ENCODE results near the gene APLP1. TPM values are rescaled to one million over a fixed set of nuclear protein-coding genes. Genes with fewer than 3 reads are reported as not detected.

APLP1 gene
- total and polyA plus RNA-seq, 5 donors: 18.0 to 33.2 (median 21.4) TPM

DNA sequence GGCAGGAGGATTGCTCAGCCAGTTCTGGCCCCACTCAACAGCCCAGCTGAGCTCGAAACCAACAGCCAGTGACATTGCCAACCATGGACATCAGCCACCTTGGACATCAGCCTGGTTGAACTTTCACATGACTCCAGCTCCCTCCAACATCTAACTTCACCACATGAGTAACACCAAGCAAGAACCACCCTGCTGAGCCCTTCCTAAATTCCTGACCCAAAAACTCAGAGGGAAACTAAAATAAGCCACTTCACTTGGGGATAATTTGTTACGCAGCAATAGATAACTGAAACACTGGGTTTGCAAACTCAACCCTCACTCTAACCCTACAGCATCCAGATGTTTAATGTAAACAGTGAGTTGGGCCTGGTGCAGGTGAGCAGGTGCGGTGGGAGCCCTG lies 57.1 kb downstream of the APLP1 start:
- H3K4me3 ChIP-seq (ENCODE audit: low read length): no peak overlapping the region
- no peaks in the 10 kb centered on the region for H3K9me3 ChIP-seq (ENCODE audit: control insufficient read depth, low read length)
- H3K27ac ChIP-seq (ENCODE audit: low read length): no peak overlapping the region
- H3K27me3 ChIP-seq (ENCODE audit: control insufficient read depth, insufficient read depth): no peaks in the 10 kb centered on the region
- WGBS: 89% methylated on average over 3 of the region's 3 CpGs
- DNase-seq: no peak
- no peaks in the 10 kb centered on the region for H3K4me1 ChIP-seq (ENCODE audit: control insufficient read depth, insufficient read depth, low read length)
- no peak for ATAC-seq
- intact Hi-C loops (cut with DNase I): no loop called here

DNA sequence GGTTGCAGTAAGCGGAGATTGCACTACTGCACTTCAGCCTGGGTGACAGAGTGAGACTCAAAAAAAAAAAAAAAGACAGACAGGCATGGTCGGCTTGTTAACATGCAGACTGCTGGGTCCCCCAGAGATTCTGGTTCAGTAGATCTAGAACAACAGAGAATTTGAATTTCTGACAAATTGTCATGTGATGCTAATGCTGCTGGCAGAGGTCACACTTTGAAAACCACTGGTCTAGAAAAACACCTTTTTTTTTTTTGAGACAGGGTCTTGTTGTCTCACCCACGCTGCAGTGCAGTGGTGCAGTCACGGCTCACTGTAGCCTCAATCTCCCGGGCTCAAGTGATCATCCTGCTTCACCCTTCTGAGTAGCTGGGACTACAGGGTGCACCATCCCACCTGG lies 60.1 kb downstream of the APLP1 start:
- Histone ChIP-seq H3K4me3 (ENCODE audit: low read length) (no peak overlapping the region), H3K4me1 (ENCODE audit: control insufficient read depth, insufficient read depth, low read length) (no peaks in the 10 kb centered on the region), H3K9me3 (ENCODE audit: control insufficient read depth, low read length) (no peaks in the 10 kb centered on the region), H3K27ac (ENCODE audit: low read length) (no peak overlapping the region), H3K27me3 (ENCODE audit: control insufficient read depth, insufficient read depth) (no peaks in the 10 kb centered on the region)
- ATAC-seq (no peak), DNase-seq (no peak)
- 77% methylated on average over 5 of the region's 5 CpGs for WGBS
- intact Hi-C loops (cut with DNase I): no loop called here

Other genes with a start within 250 kb of the APLP1 start
- gene RBM42, start 239.5 kb upstream of the APLP1 start, total RNA-seq: 10 to 100 TPM; 52.0 to 57.9 (median 54.2) TPM
- gene RBM42, start 239.5 kb upstream of the APLP1 start, polyA plus RNA-seq: 50.9 TPM
- gene ETV2, start 226.8 kb upstream of the APLP1 start, total RNA-seq: 1 to 10 TPM in 1 of 4 donors, under 1 TPM in 2, not detected in 1; 0.41 to 1.0 (median 0.59) TPM
- 0.77 TPM for gene ETV2, start 226.8 kb upstream of the APLP1 start, polyA plus RNA-seq
- gene COX6B1, start 220.3 kb upstream of the APLP1 start, total RNA-seq: 1,000 to 10,000 TPM in 3 of 4 donors, 100 to 1,000 TPM in 1; 899 to 1,285 (median 1,111) TPM
- 3,084 TPM for gene COX6B1, start 220.3 kb upstream of the APLP1 start, polyA plus RNA-seq
- not detected for gene UPK1A, start 202.1 kb upstream of the APLP1 start, total RNA-seq
- not detected for gene UPK1A, start 202.1 kb upstream of the APLP1 start, polyA plus RNA-seq
- gene ZBTB32, start 164.0 kb upstream of the APLP1 start, total RNA-seq: not detected
- not detected for gene ZBTB32, start 164.0 kb upstream of the APLP1 start, polyA plus RNA-seq
- gene KMT2B, start 150.6 kb upstream of the APLP1 start, total RNA-seq: 10 to 100 TPM; 14.7 to 19.1 (median 17.8) TPM
- gene KMT2B, start 150.6 kb upstream of the APLP1 start, polyA plus RNA-seq: 13.8 TPM
- gene IGFLR1, start 126.1 kb upstream of the APLP1 start, total RNA-seq: 1 to 10 TPM; 1.8 to 6.3 (median 4.4) TPM
- gene IGFLR1, start 126.1 kb upstream of the APLP1 start, polyA plus RNA-seq: 4.7 TPM
- gene U2AF1L4, start 123.2 kb upstream of the APLP1 start, total RNA-seq: 10 to 100 TPM; 19.6 to 31.3 (median 22.8) TPM
- gene U2AF1L4, start 123.2 kb upstream of the APLP1 start, polyA plus RNA-seq: 32.3 TPM
- gene PSENEN, start 122.9 kb upstream of the APLP1 start, total RNA-seq: 10 to 100 TPM; 40.0 to 50.4 (median 43.8) TPM
- 69.7 TPM for gene PSENEN, start 122.9 kb upstream of the APLP1 start, polyA plus RNA-seq
- gene LIN37, start 120.0 kb upstream of the APLP1 start, total RNA-seq: 10 to 100 TPM in 2 of 4 donors, 1 to 10 TPM in 2; 8.2 to 14.6 (median 10.3) TPM
- gene LIN37, start 120.0 kb upstream of the APLP1 start, polyA plus RNA-seq: 17.9 TPM
- 100 to 1,000 TPM; 107 to 207 (median 148) TPM for gene HSPB6, start 111.5 kb upstream of the APLP1 start, total RNA-seq
- 209 TPM for gene HSPB6, start 111.5 kb upstream of the APLP1 start, polyA plus RNA-seq
- 10 to 100 TPM in 1 of 4 donors, 1 to 10 TPM in 3; 5.6 to 10.3 (median 7.4) TPM for gene PROSER3, start 110.4 kb upstream of the APLP1 start, total RNA-seq
- 6.4 TPM for gene PROSER3, start 110.4 kb upstream of the APLP1 start, polyA plus RNA-seq
- 10 to 100 TPM in 1 of 4 donors, 1 to 10 TPM in 3; 1.5 to 11.8 (median 4.9) TPM for gene ARHGAP33, start 93.0 kb upstream of the APLP1 start, total RNA-seq
- gene ARHGAP33, start 93.0 kb upstream of the APLP1 start, polyA plus RNA-seq: 4.3 TPM
- not detected for gene PRODH2, start 55.7 kb upstream of the APLP1 start, total RNA-seq
- gene PRODH2, start 55.7 kb upstream of the APLP1 start, polyA plus RNA-seq: not detected
- not detected for gene NPHS1, start 16.1 kb upstream of the APLP1 start, total RNA-seq
- not detected for gene NPHS1, start 16.1 kb upstream of the APLP1 start, polyA plus RNA-seq
- gene KIRREL2, start 11.7 kb upstream of the APLP1 start, total RNA-seq: not detected
- gene KIRREL2, start 11.7 kb upstream of the APLP1 start, polyA plus RNA-seq: not detected
- gene NFKBID, start 32.0 kb downstream of the APLP1 start, total RNA-seq: 10 to 100 TPM in 1 of 4 donors, 1 to 10 TPM in 3; 4.4 to 10.7 (median 6.3) TPM
- 6.4 TPM for gene NFKBID, start 32.0 kb downstream of the APLP1 start, polyA plus RNA-seq
- gene HCST, start 34.0 kb downstream of the APLP1 start, total RNA-seq: 1 to 10 TPM; 2.3 to 4.4 (median 2.7) TPM
- 2.6 TPM for gene HCST, start 34.0 kb downstream of the APLP1 start, polyA plus RNA-seq
- 10 to 100 TPM; 37.2 to 52.6 (median 43.3) TPM for gene TYROBP, start 39.7 kb downstream of the APLP1 start, total RNA-seq
- 36.7 TPM for gene TYROBP, start 39.7 kb downstream of the APLP1 start, polyA plus RNA-seq
- gene LRFN3, start 67.8 kb downstream of the APLP1 start, total RNA-seq: 10 to 100 TPM in 1 of 4 donors, 1 to 10 TPM in 3; 8.2 to 10.8 (median 9.0) TPM
- 8.4 TPM for gene LRFN3, start 67.8 kb downstream of the APLP1 start, polyA plus RNA-seq
- 10 to 100 TPM; 10.9 to 14.9 (median 13.3) TPM for gene SDHAF1, start 126.6 kb downstream of the APLP1 start, total RNA-seq
- 11.2 TPM for gene SDHAF1, start 126.6 kb downstream of the APLP1 start, polyA plus RNA-seq
- under 1 TPM in 3 of 4 donors, not detected in 1; 0.12 to 0.25 (median 0.14) TPM for gene SYNE4, start 140.2 kb downstream of the APLP1 start, total RNA-seq
- 0.18 TPM for gene SYNE4, start 140.2 kb downstream of the APLP1 start, polyA plus RNA-seq
- 10 to 100 TPM in 3 of 4 donors, 1 to 10 TPM in 1; 8.8 to 16.3 (median 12.0) TPM for gene ALKBH6, start 145.6 kb downstream of the APLP1 start, total RNA-seq
- 18.0 TPM for gene ALKBH6, start 145.6 kb downstream of the APLP1 start, polyA plus RNA-seq
- gene CLIP3, start 164.3 kb downstream of the APLP1 start, total RNA-seq: 10 to 100 TPM in 3 of 4 donors, 1 to 10 TPM in 1; 8.7 to 11.3 (median 10.3) TPM
- gene CLIP3, start 164.3 kb downstream of the APLP1 start, polyA plus RNA-seq: 4.8 TPM
- gene THAP8, start 185.7 kb downstream of the APLP1 start, total RNA-seq: 1 to 10 TPM; 1.6 to 4.5 (median 3.9) TPM
- 6.6 TPM for gene THAP8, start 185.7 kb downstream of the APLP1 start, polyA plus RNA-seq
- 10 to 100 TPM in 1 of 4 donors, 1 to 10 TPM in 3; 2.8 to 16.3 (median 8.0) TPM for gene WDR62, start 186.3 kb downstream of the APLP1 start, total RNA-seq
- gene WDR62, start 186.3 kb downstream of the APLP1 start, polyA plus RNA-seq: 10.6 TPM
- not detected for gene OVOL3, start 242.6 kb downstream of the APLP1 start, total RNA-seq
- gene OVOL3, start 242.6 kb downstream of the APLP1 start, polyA plus RNA-seq: not detected
- gene POLR2I, start 246.3 kb downstream of the APLP1 start, total RNA-seq: 100 to 1,000 TPM in 3 of 4 donors, 10 to 100 TPM in 1; 96.6 to 140 (median 122) TPM
- gene POLR2I, start 246.3 kb downstream of the APLP1 start, polyA plus RNA-seq: 121 TPM
- 10 to 100 TPM; 76.8 to 99.7 (median 80.3) TPM for gene TBCB, start 246.9 kb downstream of the APLP1 start, total RNA-seq
- 101 TPM for gene TBCB, start 246.9 kb downstream of the APLP1 start, polyA plus RNA-seq

Measured in right cardiac atrium (tissue), 5 donors.